Measurements from ENCODE around the gene TMCC2.
"Not testable (repeated sequence)": the region's sequence is repeated elsewhere in the genome, so short reads cannot be mapped to it uniquely, and the experiment has no call there.

DNA sequence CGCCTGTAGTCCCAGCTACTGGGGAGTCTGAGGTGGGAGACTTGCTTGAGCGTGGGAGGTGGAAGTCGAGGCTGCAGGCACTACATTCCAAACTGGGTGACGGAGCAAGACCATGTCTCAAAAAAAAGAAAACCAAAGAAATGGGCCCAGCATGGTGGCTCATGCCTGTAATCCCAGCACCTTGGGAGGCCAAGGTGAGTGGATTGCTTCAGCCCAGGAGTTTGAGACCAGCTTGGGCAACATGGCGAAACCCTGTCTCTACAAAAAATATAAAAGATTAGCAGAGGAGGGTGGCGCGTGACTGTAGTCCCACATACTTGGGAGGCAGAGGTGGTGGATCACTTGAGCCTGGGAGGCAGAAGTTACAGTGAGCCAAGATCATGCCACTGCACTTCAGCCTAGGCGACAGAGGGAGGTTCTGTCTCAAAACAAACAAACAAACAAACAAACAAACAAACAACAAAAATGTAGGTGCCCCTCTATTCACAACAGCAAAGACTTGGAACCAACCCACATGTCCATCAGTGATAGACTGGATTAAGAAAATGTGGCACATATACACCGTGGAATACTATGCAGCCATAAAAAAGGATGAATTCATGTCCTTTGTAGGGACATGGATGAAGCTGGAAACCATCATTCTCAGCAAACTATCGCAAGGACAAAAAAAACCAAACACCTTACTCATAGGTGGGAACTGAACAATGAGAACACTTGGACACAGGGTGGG is 53.1 kb downstream of the TMCC2 start:
- TF ChIP-seq, protein P1, sequence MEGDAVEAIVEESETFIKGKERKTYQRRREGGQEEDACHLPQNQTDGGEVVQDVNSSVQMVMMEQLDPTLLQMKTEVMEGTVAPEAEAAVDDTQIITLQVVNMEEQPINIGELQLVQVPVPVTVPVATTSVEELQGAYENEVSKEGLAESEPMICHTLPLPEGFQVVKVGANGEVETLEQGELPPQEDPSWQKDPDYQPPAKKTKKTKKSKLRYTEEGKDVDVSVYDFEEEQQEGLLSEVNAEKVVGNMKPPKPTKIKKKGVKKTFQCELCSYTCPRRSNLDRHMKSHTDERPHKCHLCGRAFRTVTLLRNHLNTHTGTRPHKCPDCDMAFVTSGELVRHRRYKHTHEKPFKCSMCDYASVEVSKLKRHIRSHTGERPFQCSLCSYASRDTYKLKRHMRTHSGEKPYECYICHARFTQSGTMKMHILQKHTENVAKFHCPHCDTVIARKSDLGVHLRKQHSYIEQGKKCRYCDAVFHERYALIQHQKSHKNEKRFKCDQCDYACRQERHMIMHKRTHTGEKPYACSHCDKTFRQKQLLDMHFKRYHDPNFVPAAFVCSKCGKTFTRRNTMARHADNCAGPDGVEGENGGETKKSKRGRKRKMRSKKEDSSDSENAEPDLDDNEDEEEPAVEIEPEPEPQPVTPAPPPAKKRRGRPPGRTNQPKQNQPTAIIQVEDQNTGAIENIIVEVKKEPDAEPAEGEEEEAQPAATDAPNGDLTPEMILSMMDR (IDR thresholded peaks at IDR 0.05; ENCODE audit: low read depth, low read length), result not testable (repeated sequence)
- TF ChIP-seq POLR2A (IDR thresholded peaks at IDR 0.05; ENCODE audit: extremely low read depth, insufficient read length); MYC (IDR thresholded peaks at IDR 0.05; ENCODE audit: low read depth, low read length): not testable (repeated sequence)
